Esophagus squamous epithelium (tissue), 4 donors: Measurements from ENCODE around the gene HES6.

Experiments used
- POLR2A ChIP-seq, 4 donors: fragments of 450-650 bp; IDR thresholded peaks; one replicate each; pipeline ENCODE4 v1.6.1; 2017; ENCODE audit warnings: antibody characterized with exemption in 4 of 4, mild to moderate bottlenecking in 4 of 4, moderate library complexity in 3 of 4
- TF ChIP-seq, protein P1 (sequence below), 6 experiments: fragments of 450-650 bp in 4 of 6; fragments of 200-600 bp in 2 of 6; sonication (generic) in 2 of 6; IDR thresholded peaks; one replicate each; pipeline ENCODE4 v1.5.1; 2016 to 2019; ENCODE audit warnings: antibody characterized with exemption in 6 of 6, mild to moderate bottlenecking in 4 of 6, moderate library complexity in 4 of 6

DNA sequence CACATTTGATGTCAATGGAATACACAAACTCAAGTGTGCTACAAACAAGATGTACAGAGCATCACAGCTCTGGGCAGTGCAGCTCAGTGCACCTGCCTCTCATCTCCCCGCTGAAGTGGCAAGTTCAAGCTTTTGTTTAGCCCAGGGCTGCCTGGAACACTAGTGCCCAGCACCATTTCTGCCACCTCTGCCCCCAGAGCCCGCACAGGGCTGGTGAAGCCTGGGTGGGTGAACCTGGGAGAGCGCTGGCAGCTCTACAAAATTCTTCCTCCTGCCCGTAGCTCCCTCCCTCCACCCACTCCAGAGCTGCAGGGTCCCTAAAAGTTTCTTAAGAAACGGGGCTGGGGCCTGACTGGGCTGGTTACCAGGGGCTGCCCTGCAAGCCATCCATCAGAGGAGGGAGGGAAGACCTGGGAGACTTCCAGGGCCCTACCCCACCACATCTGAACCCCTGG, 1.5 kb downstream of the HES6 start:
- TF ChIP-seq, protein P1, sequence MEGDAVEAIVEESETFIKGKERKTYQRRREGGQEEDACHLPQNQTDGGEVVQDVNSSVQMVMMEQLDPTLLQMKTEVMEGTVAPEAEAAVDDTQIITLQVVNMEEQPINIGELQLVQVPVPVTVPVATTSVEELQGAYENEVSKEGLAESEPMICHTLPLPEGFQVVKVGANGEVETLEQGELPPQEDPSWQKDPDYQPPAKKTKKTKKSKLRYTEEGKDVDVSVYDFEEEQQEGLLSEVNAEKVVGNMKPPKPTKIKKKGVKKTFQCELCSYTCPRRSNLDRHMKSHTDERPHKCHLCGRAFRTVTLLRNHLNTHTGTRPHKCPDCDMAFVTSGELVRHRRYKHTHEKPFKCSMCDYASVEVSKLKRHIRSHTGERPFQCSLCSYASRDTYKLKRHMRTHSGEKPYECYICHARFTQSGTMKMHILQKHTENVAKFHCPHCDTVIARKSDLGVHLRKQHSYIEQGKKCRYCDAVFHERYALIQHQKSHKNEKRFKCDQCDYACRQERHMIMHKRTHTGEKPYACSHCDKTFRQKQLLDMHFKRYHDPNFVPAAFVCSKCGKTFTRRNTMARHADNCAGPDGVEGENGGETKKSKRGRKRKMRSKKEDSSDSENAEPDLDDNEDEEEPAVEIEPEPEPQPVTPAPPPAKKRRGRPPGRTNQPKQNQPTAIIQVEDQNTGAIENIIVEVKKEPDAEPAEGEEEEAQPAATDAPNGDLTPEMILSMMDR (IDR thresholded peaks at IDR 0.05): no peak
- no peak for TF ChIP-seq POLR2A (IDR thresholded peaks at IDR 0.05)
